ENCODE results near the gene F13A1.

GRCh38 chr6:6368040-6368683, 47.7 kb upstream of the F13A1 start:
- TF ChIP-seq EZH2 (IDR thresholded peaks at IDR 0.05; ENCODE audit: insufficient read depth, poor library complexity, severe bottlenecking) (no peak), EZH2phosphoT487 (IDR thresholded peaks at IDR 0.05; ENCODE audit: insufficient read depth, low read depth) (no peak)
